CD4-positive, alpha-beta T cell (primary cell): Measurements from ENCODE around the gene DMAC2. TPM values are rescaled to one million over a fixed set of nuclear protein-coding genes. Genes with fewer than 3 reads are reported as not detected.
A peak's percentile ranks its signal among the peaks of the same experiment; 100 is the strongest.

Experiments
- ATAC-seq: fragments of 200-7000 bp; cut with Tn5 transposase; one replicate; pipeline ENCODE4 v1.10.0; 2022; ENCODE audit warnings: mild to moderate bottlenecking; ENCODE audit not compliant: poor library complexity
- CTCF ChIA-PET: fragments of 350-600 bp; sonication (Branson Sonifier 250); formaldehyde crosslinking; loops from one replicate; lab custom pipeline; 2021; ENCODE audit warnings: antibody characterized with exemption, inconsistent platforms; lab: Charles Lee
- POLR2A ChIA-PET: fragments of 350-600 bp; sonication (Branson Sonifier 250); formaldehyde crosslinking; loops from one replicate; lab custom pipeline; 2021; ENCODE audit warnings: antibody characterized with exemption, inconsistent platforms; lab: Charles Lee
- DNase-seq, 14 experiments: peaks; one replicate each; pipeline ENCODE4 v3.0.0-alpha.2; 2013 to 2020; ENCODE audit warnings: mixed read lengths in 2 of 14
- H3K27ac ChIP-seq, 2 donors: one replicate each; pipeline versions ENCODE4 v1.5.1 to v1.7.0; 2013; ENCODE audit warnings: low read length in 2 of 2, low read depth in 1 of 2, mild to moderate bottlenecking in 1 of 2
- H3K27me3 ChIP-seq, 2 experiments: 1 replicate in 1 of 2; 2 replicates in 1 of 2; pipeline versions ENCODE4 v1.6.1 to v1.7.0; 2013; ENCODE audit warnings: low read length in 2 of 2, control low read depth in 1 of 2, mild to moderate bottlenecking in 1 of 2, moderate library complexity in 1 of 2; ENCODE audit not compliant: insufficient read depth in 2 of 2, control insufficient read depth in 1 of 2
- H3K36me3 ChIP-seq: one replicate; pipeline ENCODE4 v1.6.1; 2013; ENCODE audit warnings: low read length, control low read depth; ENCODE audit not compliant: insufficient read depth
- H3K4me1 ChIP-seq: one replicate; pipeline ENCODE4 v1.6.1; 2013; ENCODE audit warnings: low read length, control low read depth; ENCODE audit not compliant: insufficient read depth
- H3K4me3 ChIP-seq: one replicate; pipeline ENCODE4 v1.5.1; 2013; ENCODE audit warnings: mild to moderate bottlenecking, low read length, moderate library complexity
- H3K9me3 ChIP-seq, 2 experiments: 1 replicate in 1 of 2; 2 replicates in 1 of 2; pipeline versions ENCODE4 v1.6.1 to v1.7.0; 2013; ENCODE audit warnings: low read length in 2 of 2, mild to moderate bottlenecking in 2 of 2, control low read depth in 1 of 2, moderate library complexity in 1 of 2; ENCODE audit not compliant: control insufficient read depth in 1 of 2, insufficient read depth in 1 of 2
- H3K27ac Mint-ChIP-seq: one replicate; pipeline ENCODE4 v1.8.0; 2020; ENCODE audit warnings: mixed read lengths
- H3K27me3 Mint-ChIP-seq: one replicate; pipeline ENCODE4 v1.8.0; 2021; ENCODE audit warnings: mixed read lengths
- H3K36me3 Mint-ChIP-seq: one replicate; pipeline ENCODE4 v1.8.0; 2021; ENCODE audit warnings: low read depth, mixed read lengths
- H3K4me1 Mint-ChIP-seq: one replicate; pipeline ENCODE4 v1.8.0; 2021; ENCODE audit warnings: low read depth, mixed read lengths
- H3K4me3 Mint-ChIP-seq: one replicate; pipeline ENCODE4 v1.8.0; 2020; ENCODE audit warnings: mild to moderate bottlenecking, mixed read lengths
- H3K9me3 Mint-ChIP-seq: one replicate; pipeline ENCODE4 v1.8.0; 2020; ENCODE audit warnings: mixed read lengths
- intact Hi-C, 2 experiments: fragments of 100-400 bp; cut with DNase I in 1 of 2; cut with micrococcal nuclease in 1 of 2; formaldehyde crosslinking; loops; one replicate each; pipeline versions ENCODE4 v1.15.1 to v1.9.0; 2023 to 2025; cut with DNase I, micrococcal nuclease
- total RNA-seq, 174 experiments: library from RNA in 2 of 174; stranded (reverse) in 2 of 174; gene quantifications; one replicate each; pipeline ENCODE4 v1.2.3 and lab custom pipeline; 2021 to 2026
- TF ChIP-seq, protein P1 (sequence below): fragments of 200-600 bp; IDR thresholded peaks from one replicate; pipeline ENCODE4 v1.8.0; 2022; ENCODE audit warnings: antibody characterized with exemption, mild to moderate bottlenecking

DMAC2 gene
- total RNA-seq, 2 experiments from 2014 or later = 21.6 to 25.7 TPM

DNA sequence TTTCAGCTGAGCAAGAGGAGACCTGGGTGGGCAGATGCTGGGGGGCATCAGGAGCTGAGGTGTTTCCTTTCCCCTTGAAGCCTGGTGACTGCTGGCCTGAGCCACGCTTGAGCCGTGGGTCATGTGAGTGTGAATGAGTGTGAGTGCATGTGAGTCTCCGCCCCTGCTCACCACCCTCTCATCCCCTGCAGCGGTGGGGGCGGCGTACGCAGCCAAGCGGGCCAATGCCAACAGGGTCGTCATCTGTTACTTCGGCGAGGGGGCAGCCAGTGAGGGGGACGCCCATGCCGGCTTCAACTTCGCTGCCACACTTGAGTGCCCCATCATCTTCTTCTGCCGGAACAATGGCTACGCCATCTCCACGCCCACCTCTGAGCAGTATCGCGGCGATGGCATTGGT is 17.7 kb downstream of the DMAC2 start:
- Mint-ChIP-seq H3K4me1 (peaks cover 8% of the 10 kb centered on the region), H3K36me3 (peaks cover 76% of the 10 kb centered on the region), H3K27ac (no peak overlapping the region), H3K27me3 (no peaks in the 10 kb centered on the region), H3K4me3 (no peak overlapping the region), H3K9me3 (no peaks in the 10 kb centered on the region)
- peaks cover 69% of the 10 kb centered on the region for H3K36me3 ChIP-seq
- ChIA-PET CTCF (no interaction called here), POLR2A (no interaction called here)
- intact Hi-C loops = no loop called here
- no peaks in the 10 kb centered on the region for H3K27me3 ChIP-seq
- TF ChIP-seq, protein P1, sequence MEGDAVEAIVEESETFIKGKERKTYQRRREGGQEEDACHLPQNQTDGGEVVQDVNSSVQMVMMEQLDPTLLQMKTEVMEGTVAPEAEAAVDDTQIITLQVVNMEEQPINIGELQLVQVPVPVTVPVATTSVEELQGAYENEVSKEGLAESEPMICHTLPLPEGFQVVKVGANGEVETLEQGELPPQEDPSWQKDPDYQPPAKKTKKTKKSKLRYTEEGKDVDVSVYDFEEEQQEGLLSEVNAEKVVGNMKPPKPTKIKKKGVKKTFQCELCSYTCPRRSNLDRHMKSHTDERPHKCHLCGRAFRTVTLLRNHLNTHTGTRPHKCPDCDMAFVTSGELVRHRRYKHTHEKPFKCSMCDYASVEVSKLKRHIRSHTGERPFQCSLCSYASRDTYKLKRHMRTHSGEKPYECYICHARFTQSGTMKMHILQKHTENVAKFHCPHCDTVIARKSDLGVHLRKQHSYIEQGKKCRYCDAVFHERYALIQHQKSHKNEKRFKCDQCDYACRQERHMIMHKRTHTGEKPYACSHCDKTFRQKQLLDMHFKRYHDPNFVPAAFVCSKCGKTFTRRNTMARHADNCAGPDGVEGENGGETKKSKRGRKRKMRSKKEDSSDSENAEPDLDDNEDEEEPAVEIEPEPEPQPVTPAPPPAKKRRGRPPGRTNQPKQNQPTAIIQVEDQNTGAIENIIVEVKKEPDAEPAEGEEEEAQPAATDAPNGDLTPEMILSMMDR = no peak
- DNase-seq (no peak), ATAC-seq (no peak)
- H3K4me1 ChIP-seq = peaks cover 41% of the 10 kb centered on the region
- H3K27ac ChIP-seq = no peak overlapping the region
- peaks cover 0 to 6% of the 10 kb centered on the region in 2 experiments for H3K9me3 ChIP-seq
- H3K4me3 ChIP-seq = no peak overlapping the region

DNA sequence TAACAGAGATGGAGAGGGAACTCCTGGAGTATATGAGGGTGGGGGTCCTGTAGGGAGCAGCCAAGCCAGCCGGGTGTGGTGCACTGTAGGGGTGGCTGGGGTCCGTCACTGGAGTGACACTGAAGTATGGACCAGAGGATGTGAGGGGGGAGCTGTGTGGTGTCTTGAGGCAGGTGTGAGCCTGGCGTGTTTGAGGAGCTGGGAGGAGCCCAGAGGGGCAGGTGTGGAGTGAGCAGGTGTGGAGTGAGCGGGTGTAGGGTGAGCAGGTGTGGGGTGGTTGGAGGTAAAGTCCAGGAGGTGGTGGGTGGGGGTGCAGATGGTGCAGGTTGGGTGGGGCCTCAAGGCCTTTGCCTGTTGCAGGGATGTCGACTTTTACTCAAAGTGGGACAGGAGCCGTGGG is 18.4 kb downstream of the DMAC2 start:
- TF ChIP-seq, protein P1 = no peak
- Histone ChIP-seq H3K27me3 (no peaks in the 10 kb centered on the region), H3K36me3 (peaks cover 76% of the 10 kb centered on the region), H3K4me1 (peaks cover 34% of the 10 kb centered on the region), H3K4me3 (no peak overlapping the region), H3K27ac (no peak overlapping the region), H3K9me3 (peaks cover 0 to 6% of the 10 kb centered on the region in 2 experiments)
- ATAC-seq = no peak
- ChIA-PET CTCF (no interaction called here), POLR2A (no interaction called here)
- intact Hi-C loops = no loop called here
- H3K36me3 Mint-ChIP-seq = peaks cover 72% of the 10 kb centered on the region
- no peaks in the 10 kb centered on the region for H3K27me3 Mint-ChIP-seq
- H3K9me3 Mint-ChIP-seq = no peaks in the 10 kb centered on the region
- H3K27ac Mint-ChIP-seq = peak overlapping the region; percentile 39
- no peak overlapping the region for H3K4me3 Mint-ChIP-seq
- H3K4me1 Mint-ChIP-seq = peaks cover 5% of the 10 kb centered on the region
- no peak for DNase-seq

DNA sequence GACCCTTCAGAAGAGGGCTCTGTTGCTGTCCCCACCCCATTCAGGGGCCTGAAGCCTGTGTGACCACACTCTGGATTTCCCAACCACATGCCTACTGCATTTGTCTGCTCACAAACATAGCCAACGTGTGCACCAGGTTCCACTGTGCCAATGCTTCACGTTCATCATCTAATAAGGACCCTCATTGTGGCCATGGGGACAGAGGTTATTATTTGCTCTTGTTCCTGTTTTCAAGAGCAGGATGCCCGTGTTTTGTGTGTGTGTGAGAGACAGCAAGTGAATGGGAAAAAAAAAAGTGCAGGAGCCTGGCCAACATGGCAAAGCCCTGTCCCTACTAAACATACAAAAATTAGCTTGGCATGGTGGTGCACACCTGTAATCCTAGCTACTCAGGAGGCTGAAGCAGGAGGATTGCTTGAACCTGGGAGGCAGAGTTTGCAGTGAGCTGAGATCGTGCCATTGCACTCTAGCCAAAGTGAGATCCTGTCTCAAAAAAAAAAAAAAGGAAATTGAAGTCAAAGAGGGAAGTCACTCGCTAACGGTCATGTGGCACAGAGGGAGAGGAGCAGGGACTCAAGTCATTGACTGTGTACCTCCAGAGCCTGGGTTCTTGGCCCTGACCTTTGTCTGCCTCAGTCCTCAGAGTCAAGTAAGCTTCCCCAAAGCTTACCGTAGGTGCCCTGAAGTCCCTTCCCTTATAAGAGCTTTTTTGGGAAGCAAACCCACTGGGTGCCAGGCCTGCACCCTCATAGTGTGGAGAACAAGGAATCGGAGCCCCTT is 19.4 kb downstream of the DMAC2 start:
- H3K9me3 ChIP-seq = peaks cover 0 to 6% of the 10 kb centered on the region in 2 experiments
- H3K4me1 ChIP-seq = peaks cover 24% of the 10 kb centered on the region
- H3K4me3 ChIP-seq = no peak overlapping the region
- Mint-ChIP-seq H3K36me3 (peaks cover 71% of the 10 kb centered on the region), H3K4me3 (no peak overlapping the region), H3K9me3 (no peaks in the 10 kb centered on the region), H3K4me1 (no peaks in the 10 kb centered on the region), H3K27ac (no peak overlapping the region), H3K27me3 (no peaks in the 10 kb centered on the region)
- CTCF ChIA-PET = no interaction called here
- ATAC-seq = no peak
- H3K27me3 ChIP-seq = no peaks in the 10 kb centered on the region
- TF ChIP-seq, protein P1 = no peak
- peak in 2 of 14 experiments; percentile 41 to 46 for DNase-seq
- POLR2A ChIA-PET = no interaction called here
- no peak overlapping the region for H3K27ac ChIP-seq
- intact Hi-C loops = no loop called here
- H3K36me3 ChIP-seq = peaks cover 76% of the 10 kb centered on the region
